Medulla oblongata (tissue), 1 donor: Measurements from ENCODE around the gene CCDC154.

Source experiments
- DNase-seq: peaks from one replicate; pipeline ENCODE4 v3.0.0-alpha.2; 2015; ENCODE audit errors: extremely low spot score

CCDC154 gene

GRCh38 chr16:1438229-1439057, 5.9 kb downstream of the CCDC154 start:
- no peak for DNase-seq

GRCh38 chr16:1437606-1438005, 6.8 kb downstream of the CCDC154 start:
- no peak for DNase-seq

- no peak for DNase-seq
Measured at GRCh38 chr16:1436731-1437355, 7.5 kb downstream of the CCDC154 start.

- no peak for DNase-seq
Measured at GRCh38 chr16:1435921-1436697, 8.2 kb downstream of the CCDC154 start.

- no peak for DNase-seq
Measured at GRCh38 chr16:1434644-1435592, 9.4 kb downstream of the CCDC154 start.

GRCh38 chr16:1433756-1434155, 10.6 kb downstream of the CCDC154 start:
- DNase-seq, result no peak

- DNase-seq, result no peak
Measured at GRCh38 chr16:1433263-1433560, 11.1 kb downstream of the CCDC154 start.

GRCh38 chr16:1432388-1433262, 11.7 kb downstream of the CCDC154 start:
- no peak for DNase-seq

- DNase-seq, result no peak
Measured at GRCh38 chr16:1431497-1432270, 12.7 kb downstream of the CCDC154 start.

- DNase-seq, result no peak
Measured at GRCh38 chr16:1430759-1431496, 13.4 kb downstream of the CCDC154 start, which contains the start of gene PERCC1. PERCC1 (plus strand) TSS chr16:1431078; CDS start chr16:1432594, 1,516 bp downstream.

GRCh38 chr16:1430214-1430758, 14.1 kb downstream of the CCDC154 start:
- DNase-seq, result no peak

- no peak for DNase-seq
Measured at GRCh38 chr16:1429631-1430030, 14.7 kb downstream of the CCDC154 start.

GRCh38 chr16:1429012-1429411, 15.3 kb downstream of the CCDC154 start:
- no peak for DNase-seq

GRCh38 chr16:1428511-1428910, 15.8 kb downstream of the CCDC154 start:
- no peak for DNase-seq

- DNase-seq, result no peak
Measured at GRCh38 chr16:1427473-1428461, 16.6 kb downstream of the CCDC154 start.

GRCh38 chr16:1426734-1427471, 17.5 kb downstream of the CCDC154 start:
- no peak for DNase-seq
